Mucosa of rectum (tissue), 2 donors: ENCODE data around the gene RAD50.
A peak's percentile ranks its signal among the peaks of the same experiment; 100 is the strongest.
"Not testable (repeated sequence)": the region's sequence is repeated elsewhere in the genome, so short reads cannot be mapped to it uniquely, and the experiment has no call there.

Experiments used
- H3K27ac ChIP-seq, 2 donors: one replicate each; pipeline ENCODE4 v1.7.0; 2013; ENCODE audit warnings: inconsistent platforms in 2 of 2, low read depth in 2 of 2, low read length in 2 of 2
- H3K27me3 ChIP-seq, 2 donors: one replicate each; pipeline ENCODE4 v1.7.0; 2013; ENCODE audit warnings: low read length in 2 of 2; ENCODE audit not compliant: control insufficient read depth in 2 of 2, insufficient read depth in 2 of 2
- H3K36me3 ChIP-seq, 2 donors: one replicate each; pipeline ENCODE4 v1.7.0; 2013; ENCODE audit warnings: low read length in 2 of 2; ENCODE audit not compliant: control insufficient read depth in 2 of 2, insufficient read depth in 2 of 2
- H3K4me1 ChIP-seq, 2 donors: one replicate each; pipeline ENCODE4 v1.7.0; 2013; ENCODE audit warnings: low read length in 2 of 2, mild to moderate bottlenecking in 1 of 2; ENCODE audit not compliant: control insufficient read depth in 2 of 2, insufficient read depth in 2 of 2
- H3K4me3 ChIP-seq, 2 donors: one replicate each; pipeline ENCODE4 v1.7.0; 2013; ENCODE audit warnings: low read length in 2 of 2
- H3K9ac ChIP-seq, 2 donors: one replicate each; pipeline ENCODE4 v1.7.0; 2013; ENCODE audit warnings: low read length in 2 of 2, low read depth in 1 of 2, mild to moderate bottlenecking in 1 of 2
- H3K9me3 ChIP-seq, 2 donors: one replicate each; pipeline ENCODE4 v1.7.0; 2013; ENCODE audit warnings: low read length in 2 of 2; ENCODE audit not compliant: control insufficient read depth in 2 of 2
- donor health status: healthy.
- donor health status: Normal muscosa, but diverticular disease.

Gene RAD50

DNA sequence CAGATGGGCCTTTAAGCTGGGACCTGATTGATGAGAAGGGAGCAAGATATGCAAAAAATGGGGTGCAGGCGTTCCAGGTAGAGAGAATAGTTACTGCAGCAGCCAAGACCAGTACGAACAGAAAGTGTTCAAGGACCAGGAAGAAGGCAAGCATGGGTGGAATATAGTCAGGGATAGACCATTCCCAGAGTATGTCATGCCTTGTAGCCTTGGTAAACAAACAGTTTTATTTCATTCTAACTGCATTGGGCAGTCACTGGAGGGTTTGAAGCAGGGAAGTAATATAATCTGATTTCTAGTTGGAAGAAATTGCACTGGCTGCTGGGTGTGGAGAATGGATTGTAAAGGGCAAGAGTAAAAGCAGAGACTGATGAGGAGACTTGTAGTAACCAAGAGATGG, 70.7 kb downstream of the RAD50 start:
- H3K9me3 ChIP-seq, result no peaks in the 10 kb centered on the region
- peak overlapping the region; percentile 5 to 44 for H3K9ac ChIP-seq
- peak overlapping the region in 1 of 2 donors; percentile 33 for H3K4me3 ChIP-seq
- H3K36me3 ChIP-seq, result peaks cover 7 to 10% of the 10 kb centered on the region in 2 donors
- no peaks in the 10 kb centered on the region for H3K27me3 ChIP-seq
- no peak overlapping the region for H3K27ac ChIP-seq
- H3K4me1 ChIP-seq, result peaks cover 3 to 5% of the 10 kb centered on the region in 2 donors

DNA sequence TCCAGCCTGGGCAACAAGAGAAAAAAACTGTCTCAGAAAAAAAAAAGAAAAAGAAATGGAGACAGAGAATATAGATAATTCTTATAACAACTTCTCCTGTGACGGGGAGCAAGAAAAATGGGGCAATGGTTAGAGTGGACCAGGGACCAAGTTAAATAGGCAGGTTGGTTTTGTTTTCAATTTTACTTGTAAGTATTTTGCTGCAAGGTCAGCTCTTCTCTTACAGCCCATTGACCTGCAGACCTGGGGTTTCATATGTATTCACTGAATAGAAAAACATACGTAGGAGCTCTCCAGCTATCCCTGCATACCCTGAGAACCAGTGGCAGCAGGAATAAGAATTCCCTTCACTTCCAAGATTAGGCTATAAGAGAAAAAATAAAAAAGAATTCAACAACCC, 72.0 kb downstream of the RAD50 start:
- no peak overlapping the region for H3K9ac ChIP-seq
- no peaks in the 10 kb centered on the region for H3K9me3 ChIP-seq
- no peak overlapping the region for H3K27ac ChIP-seq
- peaks cover 7 to 10% of the 10 kb centered on the region in 2 donors for H3K36me3 ChIP-seq
- H3K27me3 ChIP-seq, result no peaks in the 10 kb centered on the region
- H3K4me3 ChIP-seq, result no peak overlapping the region
- peaks cover 3 to 5% of the 10 kb centered on the region in 2 donors for H3K4me1 ChIP-seq

GRCh38 chr5:132629230-132629944, 72.6 kb downstream of the RAD50 start:
- no peak overlapping the region for H3K27ac ChIP-seq
- H3K9ac ChIP-seq, result no peak overlapping the region
- peaks cover 3 to 5% of the 10 kb centered on the region in 2 donors for H3K4me1 ChIP-seq
- no peaks in the 10 kb centered on the region for H3K9me3 ChIP-seq
- H3K36me3 ChIP-seq, result peaks cover 7 to 10% of the 10 kb centered on the region in 2 donors
- H3K4me3 ChIP-seq, result no peak overlapping the region
- H3K27me3 ChIP-seq, result no peaks in the 10 kb centered on the region

- H3K27me3 ChIP-seq, H3K4me1 ChIP-seq, H3K9me3 ChIP-seq, H3K4me3 ChIP-seq, H3K9ac ChIP-seq, H3K27ac ChIP-seq: not testable (repeated sequence)
- H3K36me3 ChIP-seq, result peaks cover 24 to 26% of the 10 kb centered on the region in 2 donors
Measured at GRCh38 chr5:132633587-132633986, 76.8 kb downstream of the RAD50 start.

DNA sequence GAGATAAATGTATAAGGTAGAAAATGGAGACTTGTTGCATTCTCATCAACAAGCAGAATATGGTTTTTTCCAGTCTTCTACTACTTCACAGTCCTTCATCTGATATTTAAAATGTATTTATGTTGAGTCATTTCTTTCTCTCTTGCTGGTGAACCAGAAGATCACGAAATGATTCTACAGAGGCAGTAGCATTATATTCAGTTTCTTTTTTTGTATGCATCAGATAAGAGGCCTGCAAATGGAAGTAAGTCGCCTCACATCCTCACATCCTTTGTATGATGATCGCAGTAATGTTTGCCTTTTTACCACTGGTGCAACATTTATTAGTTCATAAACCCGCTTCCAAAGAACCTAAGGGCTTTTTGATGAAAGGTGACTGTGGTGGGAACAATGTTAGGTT, 79.1 kb downstream of the RAD50 start:
- Histone ChIP-seq H3K4me1 (no peaks in the 10 kb centered on the region), H3K4me3 (no peak overlapping the region), H3K9me3 (no peaks in the 10 kb centered on the region), H3K27me3 (no peaks in the 10 kb centered on the region), H3K9ac (no peak overlapping the region), H3K36me3 (peaks cover 29 to 37% of the 10 kb centered on the region in 2 donors), H3K27ac (no peak overlapping the region)

DNA sequence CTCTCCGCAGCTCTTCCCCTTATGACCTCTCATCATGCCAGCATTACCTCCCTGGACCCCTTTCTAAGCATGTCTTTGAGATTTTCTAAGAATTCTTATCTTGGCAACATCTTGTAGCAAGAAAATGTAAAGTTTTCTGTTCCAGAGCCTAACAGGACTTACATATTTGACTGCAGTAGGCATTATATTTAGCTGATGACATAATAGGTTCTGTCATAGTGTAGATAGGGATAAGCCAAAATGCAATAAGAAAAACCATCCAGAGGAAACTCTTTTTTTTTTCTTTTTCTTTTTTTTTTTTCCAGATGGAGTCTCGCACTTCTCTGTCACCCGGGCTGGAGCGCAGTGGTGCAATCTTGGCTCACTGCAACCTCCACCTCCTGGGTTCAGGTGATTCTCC, 80.5 kb downstream of the RAD50 start:
- Histone ChIP-seq H3K36me3 (peaks cover 36 to 43% of the 10 kb centered on the region in 2 donors), H3K4me3 (no peak overlapping the region), H3K4me1 (no peaks in the 10 kb centered on the region), H3K27me3 (no peaks in the 10 kb centered on the region), H3K9ac (no peak overlapping the region), H3K9me3 (no peaks in the 10 kb centered on the region), H3K27ac (no peak overlapping the region)

DNA sequence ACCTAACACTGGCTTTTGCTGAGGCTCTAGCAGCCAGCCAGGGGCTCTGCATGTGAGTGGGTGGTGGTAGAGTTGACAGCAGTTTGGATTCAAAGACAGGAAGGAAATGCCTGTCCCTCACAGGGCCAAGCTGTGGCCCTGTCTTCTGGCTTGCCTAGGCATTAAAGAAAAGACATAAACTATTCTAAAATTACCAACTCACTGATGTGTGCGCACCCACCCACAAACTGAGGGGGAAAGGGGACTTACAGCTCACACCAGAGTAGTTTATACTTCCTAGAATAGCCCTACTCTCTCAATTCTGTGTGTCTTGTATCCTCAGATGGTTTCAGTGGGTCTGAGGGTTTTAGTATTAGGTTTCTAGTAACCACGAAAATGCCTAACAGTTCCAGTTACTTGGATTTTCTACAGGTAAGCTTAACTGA, 82.9 kb downstream of the RAD50 start:
- Histone ChIP-seq H3K27me3 (no peaks in the 10 kb centered on the region), H3K9me3 (no peaks in the 10 kb centered on the region), H3K4me3 (no peak overlapping the region), H3K36me3 (peaks cover 45 to 50% of the 10 kb centered on the region in 2 donors), H3K4me1 (no peaks in the 10 kb centered on the region), H3K9ac (no peak overlapping the region), H3K27ac (no peak overlapping the region)

- Histone ChIP-seq H3K27ac (no peak overlapping the region), H3K27me3 (no peaks in the 10 kb centered on the region), H3K4me1 (no peaks in the 10 kb centered on the region), H3K4me3 (no peak overlapping the region), H3K9ac (no peak overlapping the region), H3K36me3 (peaks cover 40 to 47% of the 10 kb centered on the region in 2 donors), H3K9me3 (no peaks in the 10 kb centered on the region)
Measured at GRCh38 chr5:132640613-132641012, 83.8 kb downstream of the RAD50 start.

- H3K9ac ChIP-seq, result no peak overlapping the region
- no peaks in the 10 kb centered on the region for H3K4me1 ChIP-seq
- peaks cover 40 to 45% of the 10 kb centered on the region in 2 donors for H3K36me3 ChIP-seq
- no peaks in the 10 kb centered on the region for H3K27me3 ChIP-seq
- no peak overlapping the region for H3K4me3 ChIP-seq
- H3K27ac ChIP-seq, result no peak overlapping the region
- H3K9me3 ChIP-seq, result no peaks in the 10 kb centered on the region
Measured at GRCh38 chr5:132641241-132641723, 84.5 kb downstream of the RAD50 start.

- H3K36me3 ChIP-seq, result peaks cover 40 to 45% of the 10 kb centered on the region in 2 donors
- H3K27me3 ChIP-seq, result no peaks in the 10 kb centered on the region
- H3K4me1 ChIP-seq, result no peaks in the 10 kb centered on the region
- H3K9ac ChIP-seq, result no peak overlapping the region
- no peak overlapping the region for H3K27ac ChIP-seq
- no peaks in the 10 kb centered on the region for H3K9me3 ChIP-seq
- H3K4me3 ChIP-seq, result no peak overlapping the region
Measured at GRCh38 chr5:132641841-132642240, 85.1 kb downstream of the RAD50 start.
